Karpas-422 (cell line): ENCODE data around the gene ITFG1. TPM values are rescaled to one million over a fixed set of nuclear protein-coding genes. Genes with fewer than 3 reads are reported as not detected.

Experiments
- DNase-seq: peaks from one replicate; pipeline ENCODE4 v3.0.0-alpha.2; 2015
- H2AFZ ChIP-seq: fragments of 200-600 bp; sonication (generic); 2 replicates; pipeline ENCODE4 v1.6.1; 2014; ENCODE audit warnings: antibody characterized with exemption, low read length, mixed read lengths
- H3K27ac ChIP-seq: fragments of 200-600 bp; sonication (generic); 2 replicates; pipeline ENCODE4 v1.5.1; 2014; ENCODE audit warnings: mild to moderate bottlenecking, low read length, moderate library complexity
- H3K27me3 ChIP-seq: fragments of 200-600 bp; sonication (generic); 2 replicates; pipeline ENCODE4 v1.6.1; 2014; ENCODE audit warnings: low read length, mixed read lengths
- H3K36me3 ChIP-seq: fragments of 200-600 bp; sonication (generic); 2 replicates; pipeline ENCODE4 v1.6.1; 2014; ENCODE audit warnings: low read length, mixed read lengths; ENCODE audit not compliant: insufficient read depth
- H3K4me1 ChIP-seq: fragments of 200-600 bp; sonication (generic); 2 replicates; pipeline ENCODE4 v1.6.1; 2014; ENCODE audit warnings: mild to moderate bottlenecking, low read length, mixed read lengths
- H3K4me2 ChIP-seq: fragments of 200-600 bp; sonication (generic); 2 replicates; pipeline ENCODE4 v1.6.1; 2014; ENCODE audit warnings: low read length, low read depth, mild to moderate bottlenecking; ENCODE audit not compliant: poor library complexity, severe bottlenecking
- H3K4me3 ChIP-seq: fragments of 200-600 bp; sonication (generic); 2 replicates; pipeline ENCODE4 v1.5.1; 2014; ENCODE audit warnings: mild to moderate bottlenecking, antibody characterized with exemption, low read length, mixed read lengths
- H3K79me2 ChIP-seq: fragments of 200-600 bp; sonication (generic); 2 replicates; pipeline ENCODE4 v1.6.1; 2014; ENCODE audit warnings: mild to moderate bottlenecking, low read length, mixed read lengths
- H3K9ac ChIP-seq: fragments of 200-600 bp; sonication (generic); 2 replicates; pipeline ENCODE4 v1.6.0; 2014; ENCODE audit warnings: low read length
- H3K9me2 ChIP-seq: fragments of 200-600 bp; sonication (generic), shearing (Covaris generic); replicated peaks from 2 replicates; pipeline ENCODE4 v1.6.0; 2014; ENCODE audit warnings: mild to moderate bottlenecking, low read length, moderate library complexity; ENCODE audit not compliant: insufficient read depth
- H3K9me3 ChIP-seq: fragments of 300-700, 200-600 bp; sonication (generic); 2 replicates; pipeline ENCODE4 v1.6.1; 2014; ENCODE audit warnings: low read length, mixed read lengths
- H4K20me1 ChIP-seq: fragments of 200-600 bp; sonication (generic); 2 replicates; pipeline ENCODE4 v1.6.1; 2014; ENCODE audit warnings: mild to moderate bottlenecking, antibody characterized with exemption, low read length, low read depth; ENCODE audit not compliant: insufficient read depth
- total RNA-seq: library from RNA; depleted of rRNA; stranded (reverse); fragments of >200 nt; shearing (Covaris generic); gene quantifications from 2 replicates; pipeline ENCODE4 v1.2.3, GENCODE V29; 2014; ENCODE audit warnings: low replicate concordance

ITFG1 gene
- total RNA-seq, 1 experiment from 2014 or later = 161 TPM

DNA sequence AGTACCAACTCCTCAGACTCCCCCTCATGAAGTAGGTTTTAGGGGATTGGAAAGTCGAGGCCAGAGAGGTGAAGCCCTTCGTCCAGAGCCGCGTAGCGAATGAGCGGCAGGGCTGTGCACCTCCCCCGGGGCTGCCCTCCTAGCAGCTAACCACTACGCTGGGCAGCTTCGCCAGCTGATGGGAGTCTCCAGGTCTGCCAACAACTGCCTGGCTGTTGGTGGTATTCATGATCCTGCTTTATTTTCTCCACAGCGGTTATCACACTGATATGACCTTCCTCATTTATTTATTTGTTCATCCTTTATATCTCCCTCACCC lies 316.3 kb downstream of the ITFG1 start:
- no peaks in the 10 kb centered on the region for H3K27me3 ChIP-seq
- H3K4me3 ChIP-seq = peak overlapping the region; percentile 59
- H3K36me3 ChIP-seq = peaks cover 13% of the 10 kb centered on the region
- H3K4me2 ChIP-seq = peak overlapping the region; percentile 76
- no peak overlapping the region for H3K27ac ChIP-seq
- DNase-seq = no peak
- no peaks in the 10 kb centered on the region for H3K9me3 ChIP-seq
- peaks cover 23% of the 10 kb centered on the region for H4K20me1 ChIP-seq
- peak overlapping the region; percentile 69 for H3K9ac ChIP-seq
- H2AFZ ChIP-seq = 0 out of 2 replicates have a peak overlapping the region, but pooled peaks have one; percentile 13
- no peaks in the 10 kb centered on the region for H3K9me2 ChIP-seq
- peaks cover 38% of the 10 kb centered on the region for H3K79me2 ChIP-seq
- peaks cover 33% of the 10 kb centered on the region for H3K4me1 ChIP-seq

DNA sequence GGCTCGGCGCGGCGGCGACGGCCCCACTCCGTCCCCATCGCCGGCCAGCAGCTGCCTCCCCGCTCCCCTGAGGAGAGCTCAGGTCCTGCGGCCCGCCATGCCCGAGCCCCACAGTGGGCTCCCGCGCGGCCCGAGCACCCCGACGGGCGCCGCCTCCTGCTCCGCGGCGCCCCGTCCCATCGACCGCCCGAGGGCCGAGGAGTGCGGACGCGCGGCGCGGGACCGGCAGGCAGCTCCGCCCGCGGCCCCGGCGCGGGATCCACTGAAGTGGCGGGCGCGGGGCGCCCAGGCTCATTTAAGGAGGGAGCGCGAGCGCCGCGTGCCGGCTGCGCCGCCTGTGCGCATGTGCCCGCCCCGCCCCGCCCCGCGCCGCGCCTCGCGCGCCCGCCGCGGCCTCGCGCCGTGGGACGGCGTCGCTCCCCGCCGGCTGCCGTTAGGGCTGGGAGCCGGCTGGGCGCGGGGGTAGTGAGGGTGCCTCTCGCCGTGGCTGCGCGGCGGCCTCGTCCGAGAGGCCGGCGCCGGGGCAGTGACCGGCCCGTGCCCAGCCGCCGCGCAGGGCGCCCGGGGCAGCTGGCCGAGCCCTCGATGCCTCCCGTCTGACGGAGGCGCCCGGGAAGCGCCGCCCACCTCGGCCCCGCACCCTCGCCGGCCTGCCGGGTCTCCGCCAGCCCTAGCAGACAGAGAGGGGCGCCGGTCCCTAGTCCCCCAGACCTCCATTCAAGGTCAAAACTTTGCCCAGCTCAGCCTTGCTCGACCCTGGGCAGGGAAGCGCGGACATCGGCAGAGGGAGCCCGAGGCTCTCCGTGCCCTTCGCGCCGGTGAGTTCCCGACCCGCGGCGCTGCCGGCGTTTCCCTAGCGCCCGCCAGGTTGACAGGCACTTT lies 316.9 kb downstream of the ITFG1 start, which contains the start of gene NETO2:
Gene NETO2, minus strand, starts transcription at position 269 of the 882 bp plus-strand sequence. CDS start 333 bp downstream, outside the sequence.
- Histone ChIP-seq H4K20me1 (peaks cover 29% of the 10 kb centered on the region), H3K27ac (peak within 1 kb of the TSS; percentile 93), H3K9ac (peak within 1 kb of the TSS; percentile 94), H3K9me2 (no peaks in the 10 kb centered on the region), H3K9me3 (no peaks in the 10 kb centered on the region), H2AFZ (0 out of 2 replicates have a peak within 1 kb of the TSS, but pooled peaks have one; percentile 13), H3K4me1 (peaks cover 39% of the 10 kb centered on the region), H3K36me3 (peaks cover 16% of the 10 kb centered on the region), H3K4me2 (peak within 1 kb of the TSS; percentile 90), H3K27me3 (no peaks in the 10 kb centered on the region), H3K79me2 (peaks cover 44% of the 10 kb centered on the region), H3K4me3 (peak within 1 kb of the TSS; percentile 86)
- DNase-seq = peak; percentile 86

DNA sequence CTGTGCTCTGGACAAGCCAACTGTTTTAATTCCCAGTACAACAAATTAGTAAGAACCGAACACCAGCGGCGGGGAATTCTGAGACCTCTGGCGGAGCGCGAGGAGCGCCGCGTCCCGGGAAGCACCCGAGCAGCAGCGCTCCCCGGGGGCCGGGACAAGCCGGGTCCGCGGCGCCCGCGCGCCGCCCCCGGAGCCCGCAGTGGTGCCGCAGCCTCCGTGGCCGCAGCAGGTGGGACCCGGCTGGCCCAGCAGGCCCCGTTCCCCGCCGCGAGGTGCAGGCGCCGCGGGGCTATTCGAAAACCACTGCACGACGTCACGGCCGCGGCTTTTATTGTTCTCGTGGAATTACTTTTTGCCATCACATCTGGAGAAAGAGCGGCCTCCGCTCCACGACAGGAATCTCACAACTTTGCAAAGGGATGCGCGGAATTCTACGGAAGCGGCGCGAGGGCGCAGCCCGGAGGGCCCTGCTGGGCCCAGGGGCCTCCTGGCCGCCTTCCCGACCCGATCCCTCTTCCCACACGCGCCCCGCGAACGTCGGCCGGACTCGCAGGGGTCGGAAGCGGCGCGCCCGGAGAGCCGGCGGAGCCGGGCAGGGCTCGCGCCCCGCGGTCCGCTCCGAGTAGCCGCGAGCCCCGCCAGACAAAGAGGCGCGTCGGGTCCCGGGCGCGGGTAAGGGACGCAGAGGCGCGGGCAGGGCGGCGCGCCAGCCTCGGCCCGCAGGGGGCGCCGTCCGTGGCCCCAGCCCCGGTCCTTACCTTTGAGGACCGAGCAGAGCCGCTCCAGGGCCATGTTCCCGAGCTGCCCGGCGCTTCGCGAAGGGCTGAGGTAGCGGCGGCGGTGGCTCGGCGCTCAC lies 317.8 kb downstream of the ITFG1 start:
- Histone ChIP-seq H3K9ac (peak overlapping the region; percentile 94), H3K79me2 (peaks cover 52% of the 10 kb centered on the region), H3K4me3 (peak overlapping the region; percentile 86), H3K4me1 (peaks cover 45% of the 10 kb centered on the region), H3K4me2 (peak overlapping the region; percentile 90), H3K27ac (peak overlapping the region; percentile 93), H2AFZ (no peak overlapping the region), H3K9me2 (no peaks in the 10 kb centered on the region), H3K36me3 (peaks cover 19% of the 10 kb centered on the region), H4K20me1 (peaks cover 36% of the 10 kb centered on the region), H3K27me3 (no peaks in the 10 kb centered on the region), H3K9me3 (no peaks in the 10 kb centered on the region)
- peak; percentile 91 for DNase-seq

DNA sequence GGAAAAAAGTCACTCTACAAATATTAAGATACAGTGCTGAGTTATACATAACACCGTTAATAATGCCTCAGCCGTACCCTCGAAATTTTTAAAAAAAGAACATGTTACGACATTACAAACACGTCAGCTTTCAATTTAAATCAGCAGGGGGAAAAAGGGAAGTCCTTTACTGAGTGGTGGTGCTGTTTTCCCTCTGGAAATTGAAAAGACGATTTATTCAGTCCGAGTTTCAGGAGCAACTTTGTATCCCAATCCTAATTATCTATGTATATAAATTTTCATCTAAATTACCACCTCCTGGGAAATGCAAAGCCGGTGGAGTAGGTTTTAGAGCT lies 318.4 kb downstream of the ITFG1 start:
- H3K79me2 ChIP-seq = peaks cover 58% of the 10 kb centered on the region
- peak overlapping the region; percentile 93 for H3K27ac ChIP-seq
- peaks cover 42% of the 10 kb centered on the region for H4K20me1 ChIP-seq
- H2AFZ ChIP-seq = no peak overlapping the region
- peak overlapping the region; percentile 94 for H3K9ac ChIP-seq
- H3K4me2 ChIP-seq = peak overlapping the region; percentile 90
- peaks cover 19% of the 10 kb centered on the region for H3K36me3 ChIP-seq
- peak; percentile 83 for DNase-seq
- no peaks in the 10 kb centered on the region for H3K9me2 ChIP-seq
- peak overlapping the region; percentile 86 for H3K4me3 ChIP-seq
- no peaks in the 10 kb centered on the region for H3K9me3 ChIP-seq
- peaks cover 49% of the 10 kb centered on the region for H3K4me1 ChIP-seq
- H3K27me3 ChIP-seq = no peaks in the 10 kb centered on the region

DNA sequence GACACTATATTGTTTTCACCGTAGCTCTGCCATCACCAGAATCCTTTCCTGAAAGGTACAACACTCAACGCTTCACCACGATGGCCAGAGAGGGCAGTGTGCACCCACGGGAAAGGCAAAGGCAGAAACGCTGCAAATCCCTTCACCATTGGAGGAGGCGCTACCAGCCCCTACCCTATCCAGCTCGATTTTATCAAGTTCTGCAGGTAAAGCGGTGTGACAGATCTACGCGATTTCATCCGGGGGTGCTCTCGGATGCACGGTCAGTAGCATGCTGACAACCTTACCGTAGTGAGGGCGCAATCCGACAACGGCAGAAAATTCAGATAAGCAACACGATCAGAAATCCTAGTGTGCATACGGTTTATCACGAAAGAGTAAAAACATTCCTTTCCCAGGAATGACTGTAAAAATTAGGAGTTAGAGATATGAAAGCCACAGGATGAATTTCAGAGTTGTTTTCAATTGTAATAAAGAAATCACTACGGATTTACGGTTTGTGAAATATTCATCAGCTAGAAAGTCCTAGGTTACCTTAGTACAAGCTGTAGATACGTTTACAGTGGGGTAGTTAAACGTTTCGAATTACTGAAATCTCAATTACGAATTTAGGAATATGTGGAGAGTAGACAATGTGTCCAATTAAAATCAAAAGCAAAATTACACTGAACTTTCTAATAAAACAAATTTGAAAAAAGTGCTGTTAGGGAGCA lies 318.9 kb downstream of the ITFG1 start:
- no peaks in the 10 kb centered on the region for H3K9me3 ChIP-seq
- DNase-seq = peak; percentile 95
- H3K36me3 ChIP-seq = peaks cover 19% of the 10 kb centered on the region
- H2AFZ ChIP-seq = no peak overlapping the region
- H4K20me1 ChIP-seq = peaks cover 47% of the 10 kb centered on the region
- peak overlapping the region; percentile 93 for H3K27ac ChIP-seq
- no peaks in the 10 kb centered on the region for H3K27me3 ChIP-seq
- no peaks in the 10 kb centered on the region for H3K9me2 ChIP-seq
- peak overlapping the region; percentile 90 for H3K4me2 ChIP-seq
- H3K4me1 ChIP-seq = peaks cover 54% of the 10 kb centered on the region
- H3K79me2 ChIP-seq = peaks cover 63% of the 10 kb centered on the region
- peak overlapping the region; percentile 86 for H3K4me3 ChIP-seq
- peak overlapping the region; percentile 94 for H3K9ac ChIP-seq

DNA sequence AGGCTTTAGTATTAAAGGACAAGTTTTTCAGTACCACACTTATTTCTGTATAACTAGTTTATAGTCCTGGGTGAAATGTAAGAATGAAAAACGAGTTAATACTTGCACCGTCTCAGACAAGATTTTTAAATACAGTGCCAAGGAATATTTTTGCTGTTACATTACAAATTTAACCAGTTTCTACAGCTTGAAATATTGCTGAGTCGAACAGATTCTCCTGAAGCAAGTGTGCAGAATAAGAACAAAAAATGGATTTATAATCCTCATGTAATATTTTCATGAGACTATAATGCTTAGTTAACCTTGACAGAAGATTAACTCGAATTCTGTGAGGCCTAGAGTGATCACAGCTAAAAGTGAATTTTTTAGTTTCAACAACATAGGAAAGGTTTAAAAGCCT lies 320.2 kb downstream of the ITFG1 start:
- Histone ChIP-seq H3K4me3 (0 out of 2 replicates have a peak overlapping the region, but pooled peaks have one; percentile 12), H4K20me1 (peaks cover 48% of the 10 kb centered on the region), H3K79me2 (peaks cover 76% of the 10 kb centered on the region), H3K27ac (no peak overlapping the region), H3K27me3 (no peaks in the 10 kb centered on the region), H3K36me3 (peaks cover 19% of the 10 kb centered on the region), H3K4me2 (peak overlapping the region; percentile 90), H3K4me1 (peaks cover 56% of the 10 kb centered on the region), H3K9me2 (no peaks in the 10 kb centered on the region), H3K9ac (no peak overlapping the region), H2AFZ (no peak overlapping the region), H3K9me3 (no peaks in the 10 kb centered on the region)
- DNase-seq = no peak

DNA sequence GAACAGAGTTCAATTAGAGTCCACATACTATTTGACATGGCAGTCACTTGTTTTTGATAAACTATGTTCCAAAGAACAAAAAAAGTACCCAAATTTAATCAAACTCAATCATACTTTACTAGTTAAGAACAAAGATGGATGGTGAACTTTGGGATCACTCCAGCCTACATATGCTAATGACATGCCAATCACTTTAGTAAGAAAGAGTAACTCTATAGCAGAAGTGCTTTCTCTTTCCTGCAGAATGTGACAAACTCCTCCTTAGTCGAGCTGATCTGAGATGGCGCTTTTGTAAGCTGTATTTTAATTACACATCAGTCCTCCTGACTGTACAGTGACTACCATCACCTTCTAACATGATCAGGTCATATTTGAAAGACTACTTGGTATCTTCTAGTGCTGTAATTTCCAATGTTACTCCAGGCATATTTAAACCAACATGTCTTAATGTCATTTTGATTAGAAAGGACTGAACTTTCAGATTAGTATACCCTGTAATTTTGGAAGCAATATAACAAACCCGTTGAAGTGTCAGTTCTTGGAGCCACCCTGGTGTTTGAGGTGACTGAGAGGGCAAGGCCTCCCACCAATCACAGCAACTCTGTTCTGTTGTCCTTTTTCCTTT lies 321.2 kb downstream of the ITFG1 start:
- peaks cover 48% of the 10 kb centered on the region for H4K20me1 ChIP-seq
- peaks cover 86% of the 10 kb centered on the region for H3K79me2 ChIP-seq
- no peaks in the 10 kb centered on the region for H3K27me3 ChIP-seq
- no peak overlapping the region for H3K4me2 ChIP-seq
- peaks cover 23% of the 10 kb centered on the region for H3K36me3 ChIP-seq
- H3K9me3 ChIP-seq = no peaks in the 10 kb centered on the region
- H3K4me3 ChIP-seq = no peak overlapping the region
- H3K9me2 ChIP-seq = no peaks in the 10 kb centered on the region
- no peak overlapping the region for H2AFZ ChIP-seq
- no peak for DNase-seq
- no peak overlapping the region for H3K27ac ChIP-seq
- H3K9ac ChIP-seq = no peak overlapping the region
- H3K4me1 ChIP-seq = peaks cover 55% of the 10 kb centered on the region
